Skeletal muscle satellite cell (primary cell): ENCODE data around the gene SH3BP2.

ENCODE experiments used
- H3K27me3 ChIP-seq: 2 replicates; pipeline ENCODE4 v1.7.0; 2013; ENCODE audit warnings: low read length; ENCODE audit not compliant: control insufficient read depth, insufficient read depth
- H3K36me3 ChIP-seq: 2 replicates; pipeline ENCODE4 v1.7.0; 2013; ENCODE audit warnings: mild to moderate bottlenecking, control low read depth, low read length; ENCODE audit not compliant: insufficient read depth
- H3K4me1 ChIP-seq: 2 replicates; pipeline ENCODE4 v1.7.0; 2013; ENCODE audit warnings: low read length; ENCODE audit not compliant: control insufficient read depth, insufficient read depth
- H3K4me2 ChIP-seq: 2 replicates; pipeline ENCODE4 v1.7.0; 2013; ENCODE audit warnings: mild to moderate bottlenecking, low read length
- H3K4me3 ChIP-seq: 2 replicates; pipeline ENCODE4 v1.7.0; 2013; ENCODE audit warnings: low read length
- H3K9ac ChIP-seq: 2 replicates; pipeline ENCODE4 v1.7.0; 2013; ENCODE audit warnings: mild to moderate bottlenecking, low read depth, low read length, moderate library complexity
- H3K9me3 ChIP-seq: replicated peaks from 2 replicates; pipeline ENCODE4 v1.7.0; 2013; ENCODE audit warnings: mild to moderate bottlenecking, control low read depth, low read length

Gene SH3BP2

GRCh38 chr4:2794486-2795299 is 1.8 kb downstream of the SH3BP2 start:
- Histone ChIP-seq H3K9me3 (no peaks in the 10 kb centered on the region), H3K36me3 (no peaks in the 10 kb centered on the region), H3K4me3 (peak overlapping the region; percentile 69), H3K9ac (peak overlapping the region; percentile 71), H3K4me1 (peaks cover 56% of the 10 kb centered on the region), H3K27me3 (no peaks in the 10 kb centered on the region), H3K4me2 (peak overlapping the region; percentile 90)

DNA sequence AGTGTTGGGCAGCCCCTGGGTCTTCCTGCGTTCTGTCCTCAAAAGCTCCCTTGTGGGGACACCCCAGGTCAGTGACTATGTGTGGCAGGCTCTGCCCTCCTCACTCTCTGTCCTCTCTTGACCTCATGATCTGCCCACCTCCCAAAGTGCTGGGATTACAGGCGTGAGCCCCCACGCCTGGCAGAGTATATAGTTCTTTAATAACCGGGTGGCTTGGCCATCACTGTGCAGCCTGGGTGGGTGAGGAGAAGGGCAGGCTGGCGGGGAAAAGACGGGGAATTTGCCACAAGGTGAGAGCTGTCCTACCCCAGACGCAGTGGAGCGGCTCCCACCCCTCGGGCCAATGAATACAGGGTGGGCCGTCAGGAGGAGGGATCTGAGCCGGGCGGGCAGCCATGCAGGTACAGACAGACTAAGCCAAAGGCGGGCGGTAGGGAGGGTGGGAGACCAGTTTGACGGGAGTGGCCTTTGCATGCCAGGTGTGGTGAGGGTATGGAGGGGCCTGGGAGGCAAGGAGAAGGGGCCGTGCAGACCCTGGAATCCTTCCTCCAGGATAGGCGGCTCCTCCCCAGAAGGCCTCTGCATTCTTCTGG is 2.5 kb downstream of the SH3BP2 start:
- Histone ChIP-seq H3K36me3 (no peaks in the 10 kb centered on the region), H3K27me3 (no peaks in the 10 kb centered on the region), H3K4me2 (peak overlapping the region; percentile 90), H3K9ac (peak overlapping the region; percentile 71), H3K9me3 (no peaks in the 10 kb centered on the region), H3K4me1 (peaks cover 57% of the 10 kb centered on the region), H3K4me3 (peak overlapping the region; percentile 69)

GRCh38 chr4:2795893-2796848 is 3.3 kb downstream of the SH3BP2 start:
- H3K36me3 ChIP-seq, result no peaks in the 10 kb centered on the region

DNA sequence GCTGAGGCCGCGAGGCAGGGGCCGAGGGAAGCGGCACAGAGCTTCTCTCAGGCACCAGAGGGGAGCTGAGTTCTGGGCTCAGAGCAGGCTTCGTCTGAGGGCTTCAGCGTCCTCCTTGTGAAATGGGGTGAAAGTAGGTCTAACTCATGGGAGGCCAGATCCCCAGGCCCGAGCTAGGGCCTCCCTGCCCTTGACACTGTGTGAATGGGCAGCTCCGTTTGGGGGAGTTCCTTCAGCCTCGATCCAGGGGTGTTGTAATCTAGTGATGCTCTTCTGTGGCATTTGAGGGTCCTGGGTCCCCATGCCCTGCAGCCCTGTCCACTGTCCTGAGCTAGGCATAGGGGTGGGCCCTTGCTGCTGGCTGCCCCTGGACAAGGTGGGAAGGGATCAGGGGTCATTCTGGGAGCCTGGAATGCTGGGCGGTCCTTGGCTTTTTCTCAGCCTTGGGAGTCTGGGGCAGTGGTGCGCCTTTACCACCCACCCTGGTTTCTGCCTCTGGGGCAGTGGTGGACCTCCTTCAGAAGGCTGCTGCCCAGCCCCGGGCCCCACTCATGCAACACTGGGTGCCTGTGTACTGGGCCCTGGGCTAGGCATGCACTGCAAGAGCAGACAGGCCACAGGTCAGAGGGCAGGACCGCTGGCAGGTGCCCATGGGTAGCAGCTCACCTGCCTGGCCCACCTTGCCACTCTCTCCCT is 4.1 kb downstream of the SH3BP2 start:
- Histone ChIP-seq H3K9me3 (no peaks in the 10 kb centered on the region), H3K4me2 (peak overlapping the region; percentile 47), H3K4me1 (peaks cover 70% of the 10 kb centered on the region), H3K27me3 (no peaks in the 10 kb centered on the region), H3K36me3 (no peaks in the 10 kb centered on the region), H3K4me3 (no peak overlapping the region), H3K9ac (peak overlapping the region; percentile 57)

More at GRCh38 chr4:2795893-2796848, 3.3 kb downstream of the SH3BP2 start:
- no peak overlapping the region for H3K4me3 ChIP-seq
- peak overlapping the region; percentile 57 for H3K9ac ChIP-seq
- peaks cover 65% of the 10 kb centered on the region for H3K4me1 ChIP-seq
- no peaks in the 10 kb centered on the region for H3K27me3 ChIP-seq
- no peaks in the 10 kb centered on the region for H3K9me3 ChIP-seq
- peak overlapping the region; percentile 47 for H3K4me2 ChIP-seq

GRCh38 chr4:2797545-2798305 is 4.8 kb downstream of the SH3BP2 start:
- Histone ChIP-seq H3K27me3 (no peaks in the 10 kb centered on the region), H3K4me1 (peaks cover 70% of the 10 kb centered on the region), H3K9me3 (no peaks in the 10 kb centered on the region), H3K4me3 (no peak overlapping the region), H3K9ac (no peak overlapping the region), H3K4me2 (no peak overlapping the region), H3K36me3 (no peaks in the 10 kb centered on the region)

GRCh38 chr4:2798399-2799223 is 5.7 kb downstream of the SH3BP2 start:
- Histone ChIP-seq H3K36me3 (peaks cover 1% of the 10 kb centered on the region), H3K4me1 (peaks cover 69% of the 10 kb centered on the region), H3K4me3 (no peak overlapping the region), H3K4me2 (peak overlapping the region; percentile 35), H3K9me3 (no peaks in the 10 kb centered on the region), H3K27me3 (no peaks in the 10 kb centered on the region), H3K9ac (no peak overlapping the region)

DNA sequence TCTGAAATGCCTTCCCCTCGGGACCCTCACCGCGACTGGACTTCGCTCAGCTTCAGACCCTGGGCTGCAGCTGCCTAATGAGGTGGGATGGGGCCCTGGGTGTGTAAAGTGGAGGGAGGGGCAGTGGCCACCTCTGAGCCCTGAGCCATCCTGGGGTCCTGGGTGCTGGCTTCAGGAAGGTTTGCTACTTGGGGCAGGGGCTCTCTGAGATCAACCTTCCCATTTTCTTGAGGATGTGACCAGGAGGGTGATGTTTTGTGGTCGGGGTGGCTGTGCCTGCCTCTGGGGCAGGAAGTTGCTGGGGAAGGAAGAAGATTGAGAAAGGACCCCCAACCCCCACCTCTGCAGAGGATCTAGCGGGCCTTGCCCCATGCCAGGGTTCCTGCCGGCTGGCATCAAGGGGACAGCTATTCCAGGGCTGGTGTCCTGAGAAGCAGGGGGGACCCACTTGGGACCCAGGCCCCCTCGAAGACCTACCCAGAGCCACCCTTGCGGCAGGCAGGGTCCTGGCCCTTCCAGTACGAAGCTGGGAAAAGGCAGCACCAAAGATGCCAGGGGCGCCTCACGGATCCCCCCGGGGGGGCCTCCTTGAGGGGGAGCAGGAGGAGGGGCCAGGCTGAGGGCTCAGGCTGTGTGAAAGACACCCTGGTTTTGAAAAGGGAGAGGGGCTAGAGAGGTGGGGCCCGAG is 6.5 kb downstream of the SH3BP2 start:
- Histone ChIP-seq H3K4me2 (no peak overlapping the region), H3K4me3 (no peak overlapping the region), H3K27me3 (no peaks in the 10 kb centered on the region), H3K4me1 (peaks cover 62% of the 10 kb centered on the region), H3K9me3 (no peaks in the 10 kb centered on the region), H3K36me3 (peaks cover 5% of the 10 kb centered on the region), H3K9ac (no peak overlapping the region)

- Histone ChIP-seq H3K9ac (no peak overlapping the region), H3K9me3 (no peaks in the 10 kb centered on the region), H3K27me3 (no peaks in the 10 kb centered on the region), H3K36me3 (peaks cover 5% of the 10 kb centered on the region), H3K4me2 (no peak overlapping the region), H3K4me1 (peaks cover 54% of the 10 kb centered on the region), H3K4me3 (no peak overlapping the region)
Measured at GRCh38 chr4:2799971-2800690, 7.2 kb downstream of the SH3BP2 start.
